ENCODE results near the gene VCP.

VCP gene

DNA sequence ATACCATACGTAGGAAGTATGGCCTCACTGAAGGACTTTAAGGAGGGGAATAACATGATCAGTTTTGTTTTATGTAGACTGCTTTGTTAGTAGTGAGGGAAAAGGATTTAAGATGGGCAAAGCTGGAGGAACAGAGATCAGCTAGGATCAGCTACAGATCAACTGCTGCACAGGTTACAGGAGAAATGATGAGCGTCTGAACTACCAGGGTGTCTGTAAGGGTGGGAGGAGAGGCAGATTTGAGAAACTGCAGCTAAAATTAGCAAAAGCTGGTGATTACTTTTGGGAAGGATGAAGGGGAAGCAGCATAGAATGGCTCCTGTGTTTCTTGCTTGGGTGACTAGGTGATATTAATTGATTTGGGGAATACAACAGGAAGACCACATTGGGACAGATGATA is 39.3 kb downstream of the VCP start:
- Histone ChIP-seq H3K9me2 (replicated peaks; ENCODE audit: insufficient read depth, low read length) (no peaks in the 10 kb centered on the region), H3K36me3 (ENCODE audit: low read length) (no peaks in the 10 kb centered on the region), H3K4me2 (ENCODE audit: low read depth, low read length, poor library complexity, severe bottlenecking) (no peak overlapping the region), H4K20me1 (ENCODE audit: low read depth, low read length) (no peaks in the 10 kb centered on the region), H3K27me3 (ENCODE audit: low read length) (no peaks in the 10 kb centered on the region), H3K4me3 (ENCODE audit: insufficient read depth, low read length, poor library complexity, severe bottlenecking) (no peak overlapping the region), H3K27ac (ENCODE audit: low read depth, low read length) (no peak overlapping the region), H3K79me2 (ENCODE audit: insufficient read depth, low read length) (no peaks in the 10 kb centered on the region), H3K9ac (ENCODE audit: low read length) (no peak overlapping the region), H2AFZ (ENCODE audit: low read depth, low read length, severe bottlenecking) (no peak overlapping the region), H3K9me3 (ENCODE audit: insufficient read depth, low read length) (no peaks in the 10 kb centered on the region), H3F3A (ENCODE audit: insufficient read depth) (no peaks in the 10 kb centered on the region)
- TF ChIP-seq, protein P1, sequence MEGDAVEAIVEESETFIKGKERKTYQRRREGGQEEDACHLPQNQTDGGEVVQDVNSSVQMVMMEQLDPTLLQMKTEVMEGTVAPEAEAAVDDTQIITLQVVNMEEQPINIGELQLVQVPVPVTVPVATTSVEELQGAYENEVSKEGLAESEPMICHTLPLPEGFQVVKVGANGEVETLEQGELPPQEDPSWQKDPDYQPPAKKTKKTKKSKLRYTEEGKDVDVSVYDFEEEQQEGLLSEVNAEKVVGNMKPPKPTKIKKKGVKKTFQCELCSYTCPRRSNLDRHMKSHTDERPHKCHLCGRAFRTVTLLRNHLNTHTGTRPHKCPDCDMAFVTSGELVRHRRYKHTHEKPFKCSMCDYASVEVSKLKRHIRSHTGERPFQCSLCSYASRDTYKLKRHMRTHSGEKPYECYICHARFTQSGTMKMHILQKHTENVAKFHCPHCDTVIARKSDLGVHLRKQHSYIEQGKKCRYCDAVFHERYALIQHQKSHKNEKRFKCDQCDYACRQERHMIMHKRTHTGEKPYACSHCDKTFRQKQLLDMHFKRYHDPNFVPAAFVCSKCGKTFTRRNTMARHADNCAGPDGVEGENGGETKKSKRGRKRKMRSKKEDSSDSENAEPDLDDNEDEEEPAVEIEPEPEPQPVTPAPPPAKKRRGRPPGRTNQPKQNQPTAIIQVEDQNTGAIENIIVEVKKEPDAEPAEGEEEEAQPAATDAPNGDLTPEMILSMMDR (IDR thresholded peaks at IDR 0.05; ENCODE audit: insufficient read depth, low read length, poor library complexity, severe bottlenecking): no peak
- TF ChIP-seq EZH2phosphoT487 (conservative IDR thresholded peaks at IDR 0.05; ENCODE audit: low read length): no peak

DNA sequence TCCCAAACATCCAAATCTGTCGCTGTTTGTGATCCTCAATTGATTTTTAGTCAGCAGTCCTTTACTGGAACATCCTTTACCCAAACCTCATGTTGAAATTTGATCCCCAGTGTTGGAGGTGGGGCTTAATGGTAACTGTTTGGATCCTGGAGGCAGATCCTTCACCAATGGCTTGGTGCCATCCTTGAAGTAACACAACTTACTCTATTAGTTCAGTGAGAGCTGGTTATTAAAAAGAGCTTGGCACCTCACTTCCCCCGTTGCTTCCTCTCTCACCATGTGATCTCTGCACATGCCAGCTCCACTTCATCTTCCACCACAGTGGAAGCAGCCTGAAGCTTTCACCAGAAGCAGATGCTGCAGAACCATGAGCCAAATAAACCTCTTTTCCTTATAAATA is 42.6 kb downstream of the VCP start:
- no peaks in the 10 kb centered on the region for H3K36me3 ChIP-seq (ENCODE audit: low read length)
- no peaks in the 10 kb centered on the region for H3K79me2 ChIP-seq (ENCODE audit: insufficient read depth, low read length)
- H4K20me1 ChIP-seq (ENCODE audit: low read depth, low read length): no peaks in the 10 kb centered on the region
- no peak overlapping the region for H2AFZ ChIP-seq (ENCODE audit: low read depth, low read length, severe bottlenecking)
- H3F3A ChIP-seq (ENCODE audit: insufficient read depth): no peaks in the 10 kb centered on the region
- no peaks in the 10 kb centered on the region for H3K9me2 ChIP-seq (replicated peaks; ENCODE audit: insufficient read depth, low read length)
- H3K4me2 ChIP-seq (ENCODE audit: low read depth, low read length, poor library complexity, severe bottlenecking): no peak overlapping the region
- no peak overlapping the region for H3K27ac ChIP-seq (ENCODE audit: low read depth, low read length)
- no peak overlapping the region for H3K4me3 ChIP-seq (ENCODE audit: insufficient read depth, low read length, poor library complexity, severe bottlenecking)
- TF ChIP-seq, protein P1 (IDR thresholded peaks at IDR 0.05; ENCODE audit: insufficient read depth, low read length, poor library complexity, severe bottlenecking): no peak
- no peak for TF ChIP-seq EZH2phosphoT487 (conservative IDR thresholded peaks at IDR 0.05; ENCODE audit: low read length)
- no peak overlapping the region for H3K9ac ChIP-seq (ENCODE audit: low read length)
- H3K9me3 ChIP-seq (ENCODE audit: insufficient read depth, low read length): no peaks in the 10 kb centered on the region
- H3K27me3 ChIP-seq (ENCODE audit: low read length): no peaks in the 10 kb centered on the region

DNA sequence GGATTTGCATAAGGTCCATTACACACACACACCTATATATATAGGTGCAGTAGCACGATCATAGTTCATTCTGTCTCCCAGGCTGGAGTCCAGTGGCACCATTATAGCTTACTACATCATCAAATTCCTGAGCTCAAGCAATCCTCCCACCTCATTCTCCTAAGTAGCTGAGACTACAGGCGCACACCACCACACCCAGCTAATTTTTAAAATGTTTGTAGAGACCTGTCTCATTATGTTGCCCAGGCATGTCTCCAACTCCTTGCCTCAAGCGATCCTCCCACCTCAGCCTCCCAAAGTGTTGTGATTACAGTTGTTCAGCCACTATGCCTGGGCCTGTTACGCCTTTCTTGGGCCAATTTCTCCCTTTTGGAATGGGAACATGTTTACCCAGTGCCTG is 43.2 kb downstream of the VCP start:
- no peaks in the 10 kb centered on the region for H3K9me2 ChIP-seq (replicated peaks; ENCODE audit: insufficient read depth, low read length)
- no peak overlapping the region for H3K4me2 ChIP-seq (ENCODE audit: low read depth, low read length, poor library complexity, severe bottlenecking)
- H3K27ac ChIP-seq (ENCODE audit: low read depth, low read length): no peak overlapping the region
- H4K20me1 ChIP-seq (ENCODE audit: low read depth, low read length): no peaks in the 10 kb centered on the region
- H3K9me3 ChIP-seq (ENCODE audit: insufficient read depth, low read length): no peaks in the 10 kb centered on the region
- H2AFZ ChIP-seq (ENCODE audit: low read depth, low read length, severe bottlenecking): no peak overlapping the region
- H3K79me2 ChIP-seq (ENCODE audit: insufficient read depth, low read length): no peaks in the 10 kb centered on the region
- no peaks in the 10 kb centered on the region for H3F3A ChIP-seq (ENCODE audit: insufficient read depth)
- no peaks in the 10 kb centered on the region for H3K36me3 ChIP-seq (ENCODE audit: low read length)
- H3K4me3 ChIP-seq (ENCODE audit: insufficient read depth, low read length, poor library complexity, severe bottlenecking): no peak overlapping the region
- no peaks in the 10 kb centered on the region for H3K27me3 ChIP-seq (ENCODE audit: low read length)
- H3K9ac ChIP-seq (ENCODE audit: low read length): no peak overlapping the region
- TF ChIP-seq, protein P1 (IDR thresholded peaks at IDR 0.05; ENCODE audit: insufficient read depth, low read length, poor library complexity, severe bottlenecking): no peak
- no peak for TF ChIP-seq EZH2phosphoT487 (conservative IDR thresholded peaks at IDR 0.05; ENCODE audit: low read length)
